Osteocyte (in vitro differentiated cells): ENCODE data around the gene GPR25. TPM values are rescaled to one million over a fixed set of nuclear protein-coding genes. Genes with fewer than 3 reads are reported as not detected.

Experiments used
- DNase-seq: peaks from one replicate; pipeline ENCODE4 v3.0.0; 2021; ENCODE audit warnings: mixed read lengths; ENCODE audit not compliant: unreplicated experiment; ENCODE audit errors: extremely low spot score
- H3K27ac Mint-ChIP-seq: one replicate; pipeline ENCODE4 v1.8.0; 2021; ENCODE audit warnings: mild to moderate bottlenecking, mixed read lengths; ENCODE audit not compliant: unreplicated experiment
- H3K27me3 Mint-ChIP-seq: one replicate; pipeline ENCODE4 v1.8.0; 2021; ENCODE audit warnings: mixed read lengths; ENCODE audit not compliant: unreplicated experiment
- H3K36me3 Mint-ChIP-seq: one replicate; pipeline ENCODE4 v1.8.0; 2021; ENCODE audit warnings: mixed read lengths; ENCODE audit not compliant: unreplicated experiment
- H3K4me1 Mint-ChIP-seq: one replicate; pipeline ENCODE4 v1.8.0; 2021; ENCODE audit warnings: mixed read lengths; ENCODE audit not compliant: unreplicated experiment
- H3K4me3 Mint-ChIP-seq: one replicate; pipeline ENCODE4 v1.8.0; 2021; ENCODE audit warnings: mild to moderate bottlenecking, moderate library complexity, mixed read lengths; ENCODE audit not compliant: unreplicated experiment
- H3K9me3 Mint-ChIP-seq: one replicate; pipeline ENCODE4 v1.8.0; 2021; ENCODE audit warnings: mixed read lengths; ENCODE audit not compliant: unreplicated experiment
- CTCF ChIP-seq: fragments of 200-600 bp; sonication (generic); IDR thresholded peaks from 2 replicates; pipeline ENCODE4 v1.5.0; 2021; ENCODE audit warnings: antibody characterized with exemption, mild to moderate bottlenecking, moderate library complexity
- total RNA-seq: library from RNA; stranded (reverse); gene quantifications from 2 replicates; pipeline ENCODE4 v1.2.1, GENCODE V29; 2021

Gene GPR25
- total RNA-seq, 1 donor from 2014 or later = not detected

GRCh38 chr1:200880212-200880611, 7.4 kb downstream of the GPR25 start:
- no peak for TF ChIP-seq CTCF
- H3K36me3 Mint-ChIP-seq = no peaks in the 10 kb centered on the region
- peak; percentile 49 for DNase-seq
- peaks cover 21% of the 10 kb centered on the region for H3K27me3 Mint-ChIP-seq
- H3K27ac Mint-ChIP-seq = no peak overlapping the region
- no peaks in the 10 kb centered on the region for H3K4me1 Mint-ChIP-seq
- no peak overlapping the region for H3K4me3 Mint-ChIP-seq
- H3K9me3 Mint-ChIP-seq = no peaks in the 10 kb centered on the region

GRCh38 chr1:200883118-200883517, 10.3 kb downstream of the GPR25 start:
- no peak for DNase-seq
- H3K27me3 Mint-ChIP-seq = peaks cover 7% of the 10 kb centered on the region
- H3K9me3 Mint-ChIP-seq = no peaks in the 10 kb centered on the region
- H3K36me3 Mint-ChIP-seq = no peaks in the 10 kb centered on the region
- no peak overlapping the region for H3K27ac Mint-ChIP-seq
- peaks cover 9% of the 10 kb centered on the region for H3K4me1 Mint-ChIP-seq
- TF ChIP-seq CTCF = no peak
- H3K4me3 Mint-ChIP-seq = no peak overlapping the region

- Mint-ChIP-seq H3K27ac (no peak overlapping the region), H3K36me3 (no peaks in the 10 kb centered on the region), H3K4me3 (no peak overlapping the region), H3K4me1 (peaks cover 19% of the 10 kb centered on the region), H3K27me3 (peaks cover 5% of the 10 kb centered on the region), H3K9me3 (no peaks in the 10 kb centered on the region)
- DNase-seq = no peak
- no peak for TF ChIP-seq CTCF
These were observed 13.0 kb downstream of the GPR25 start for GRCh38 chr1:200885623-200886402.

GRCh38 chr1:200886594-200886993, 13.8 kb downstream of the GPR25 start:
- Mint-ChIP-seq H3K27me3 (peaks cover 2% of the 10 kb centered on the region), H3K27ac (no peak overlapping the region), H3K4me3 (no peak overlapping the region), H3K4me1 (peaks cover 22% of the 10 kb centered on the region), H3K9me3 (no peaks in the 10 kb centered on the region), H3K36me3 (no peaks in the 10 kb centered on the region)
- TF ChIP-seq CTCF = no peak
- no peak for DNase-seq

- Mint-ChIP-seq H3K27ac (no peak overlapping the region), H3K27me3 (peaks cover 2% of the 10 kb centered on the region), H3K9me3 (no peaks in the 10 kb centered on the region)
These were observed 14.3 kb downstream of the GPR25 start for GRCh38 chr1:200887036-200887435.

More at GRCh38 chr1:200887036-200887435, 14.3 kb downstream of the GPR25 start:
- TF ChIP-seq CTCF = no peak
- no peak overlapping the region for H3K4me3 Mint-ChIP-seq
- no peak for DNase-seq
- H3K4me1 Mint-ChIP-seq = peaks cover 27% of the 10 kb centered on the region
- H3K36me3 Mint-ChIP-seq = no peaks in the 10 kb centered on the region
